GM12875 (cell line): ENCODE data around the gene AP1B1.
"Not testable (repeated sequence)": the region's sequence is repeated elsewhere in the genome, so short reads cannot be mapped to it uniquely, and the experiment has no call there.

Experiments
- H3K4me3 ChIP-seq: one replicate; pipeline ENCODE4 v1.5.1; 2011; ENCODE audit warnings: low read depth, low read length, control low read depth
- CTCF ChIP-seq: IDR thresholded peaks from 2 replicates; pipeline ENCODE4 v1.5.1; 2011; ENCODE audit warnings: low read depth, mild to moderate bottlenecking, control low read depth, inconsistent platforms, low read length, moderate library complexity, borderline replicate concordance; ENCODE audit not compliant: insufficient read depth

The AP1B1 gene

DNA sequence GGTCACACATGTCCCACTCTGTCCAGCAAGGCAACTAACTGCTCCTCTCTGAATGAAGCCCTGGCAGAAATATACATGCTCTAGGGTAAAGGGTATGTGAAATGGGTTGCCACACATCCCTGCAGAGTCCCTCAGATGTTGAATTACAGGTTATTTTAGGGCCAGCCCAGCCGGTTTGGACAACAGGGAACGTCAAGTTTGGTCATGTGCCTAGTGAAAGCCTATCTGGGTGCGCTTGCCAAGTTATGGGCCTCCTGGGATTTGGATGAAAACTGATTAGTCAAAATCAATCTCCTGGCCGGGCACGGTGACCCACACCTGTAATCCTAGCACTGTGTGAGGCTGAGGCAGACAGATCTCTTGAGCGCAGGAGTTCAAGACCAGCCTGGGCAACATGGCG is 10.4 kb downstream of the AP1B1 start:
- H3K4me3 ChIP-seq: no peak overlapping the region
- no peak for TF ChIP-seq CTCF

GRCh38 chr22:29376705-29377104 is 11.7 kb downstream of the AP1B1 start:
- not testable (repeated sequence) for H3K4me3 ChIP-seq

DNA sequence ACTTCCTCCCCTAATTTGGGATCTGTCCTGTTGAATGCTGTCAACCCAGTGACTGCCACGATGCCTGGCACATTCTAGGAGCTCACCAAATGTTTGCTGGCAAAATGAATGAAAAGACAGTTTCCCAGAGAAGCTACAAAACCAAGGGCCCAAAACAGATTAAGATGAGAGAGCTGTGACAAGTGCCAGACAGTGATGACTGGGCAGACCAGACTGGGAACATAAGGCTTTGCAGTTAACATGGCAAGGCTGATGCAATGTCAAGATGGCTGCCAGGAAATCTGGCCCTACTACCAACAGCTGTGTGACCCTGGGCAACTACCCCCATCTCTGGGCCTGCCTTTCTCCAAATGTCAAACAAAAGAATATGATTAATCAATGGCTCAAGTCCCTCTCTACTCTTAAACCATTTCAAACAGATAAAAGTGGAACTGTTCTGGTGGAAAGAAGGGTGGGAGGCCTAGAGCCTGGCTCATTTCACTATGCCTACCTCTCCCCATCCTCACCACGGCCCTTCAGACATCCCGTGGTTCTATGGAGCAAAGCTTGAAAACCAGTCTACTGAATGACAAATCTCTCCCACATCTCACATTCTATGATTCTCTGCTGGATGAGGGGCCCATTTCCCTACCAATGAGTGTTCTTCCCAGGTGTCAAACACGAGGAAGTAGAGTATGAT is 12.8 kb downstream of the AP1B1 start:
- H3K4me3 ChIP-seq: no peak overlapping the region
- no peak for TF ChIP-seq CTCF

DNA sequence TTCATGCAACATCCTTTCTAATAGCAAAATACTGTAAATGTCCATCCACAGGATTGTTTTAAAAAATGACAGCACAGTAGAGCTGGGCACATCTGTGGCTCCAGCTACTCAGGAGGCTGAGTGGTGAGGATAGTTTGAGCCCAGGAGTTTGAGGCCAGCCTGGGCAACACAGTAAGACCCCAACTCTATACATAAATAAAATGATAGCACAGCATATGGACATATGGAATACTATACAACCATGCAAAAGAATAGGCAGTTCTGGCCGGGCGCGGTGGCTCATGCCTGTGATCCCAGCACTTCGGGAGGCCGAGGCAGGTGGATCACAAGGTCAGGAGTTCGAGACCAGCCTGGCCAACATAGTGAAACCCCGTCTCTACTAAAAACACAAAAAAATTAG is 13.6 kb downstream of the AP1B1 start:
- not testable (repeated sequence) for H3K4me3 ChIP-seq

GRCh38 chr22:29374401-29374800 is 14.0 kb downstream of the AP1B1 start:
- no peak overlapping the region for H3K4me3 ChIP-seq
- no peak for TF ChIP-seq CTCF

- no peak for TF ChIP-seq CTCF
- no peak overlapping the region for H3K4me3 ChIP-seq
Measured at GRCh38 chr22:29370537-29370936, 17.8 kb downstream of the AP1B1 start.

- TF ChIP-seq CTCF: no peak
- no peak overlapping the region for H3K4me3 ChIP-seq
Measured at GRCh38 chr22:29369460-29369859, 18.9 kb downstream of the AP1B1 start.

DNA sequence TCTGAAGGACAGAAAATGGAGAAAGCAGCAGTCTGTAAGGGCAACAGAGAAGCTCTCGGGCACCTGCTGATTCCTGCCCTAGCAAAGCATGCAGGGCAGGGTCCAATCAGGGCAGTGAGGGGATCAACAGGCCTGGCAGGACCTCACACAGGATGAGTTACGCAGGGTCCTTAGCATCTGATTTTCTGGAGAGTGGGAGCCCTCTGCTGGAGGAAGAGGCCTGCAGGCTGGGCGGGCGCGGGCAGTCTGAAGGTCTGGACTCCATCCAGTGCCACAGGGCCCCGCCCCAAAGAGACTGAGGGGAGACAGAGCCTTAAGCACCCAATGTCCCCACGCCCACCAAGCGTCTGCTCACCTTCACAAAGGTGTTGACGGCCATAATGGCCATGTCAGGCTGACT is 28.9 kb downstream of the AP1B1 start:
- no peak for TF ChIP-seq CTCF
- H3K4me3 ChIP-seq: no peak overlapping the region

- not testable (repeated sequence) for H3K4me3 ChIP-seq
Measured at GRCh38 chr22:29357193-29357890, 31.0 kb downstream of the AP1B1 start.
